ENCODE results near the gene ZBTB8B.

The ZBTB8B gene

GRCh38 chr1:32486463-32487113 lies 21.7 kb downstream of the ZBTB8B start:
- Histone ChIP-seq H3K36me3 (ENCODE audit: control insufficient read depth in 2 of 2, insufficient read depth in 1 of 2, low read length in 2 of 2) (peaks cover 0 to 16% of the 10 kb centered on the region in 2 experiments; a peak in 2 of 3 replicates), H3K4me1 (ENCODE audit: control insufficient read depth, insufficient read depth, low read length) (no peaks in the 10 kb centered on the region), H3K9me3 (ENCODE audit: control insufficient read depth, insufficient read depth, low read depth, low read length) (no peaks in the 10 kb centered on the region), H3K27ac (ENCODE audit: extremely low read depth, low read depth, low read length) (no peak overlapping the region), H3K4me3 (ENCODE audit: low read depth, low read length) (no peak overlapping the region)
- ChIA-PET POLR2A (no interaction called here), CTCF (interaction anchor here (0.6 kb wide), 1 partner anchor 389 kb away, joined by 4 read pairs; no protein-coding TSS in a partner anchor)
- TF ChIP-seq ZNF777 (tag by site-specific recombination; IDR thresholded peaks at IDR 0.05; ENCODE audit: borderline replicate concordance) (no peak), ZNF121 (tag by site-specific recombination; IDR thresholded peaks at IDR 0.05) (no peak), ZFP69B (tag by site-specific recombination; IDR thresholded peaks at IDR 0.05) (no peak)

GRCh38 chr1:32487182-32487581 lies 22.3 kb downstream of the ZBTB8B start:
- Histone ChIP-seq H3K27ac (ENCODE audit: extremely low read depth, low read depth, low read length) (no peak overlapping the region), H3K36me3 (ENCODE audit: control insufficient read depth in 2 of 2, insufficient read depth in 1 of 2, low read length in 2 of 2) (peaks cover 0 to 16% of the 10 kb centered on the region in 2 experiments; a peak in 2 of 3 replicates), H3K4me1 (ENCODE audit: control insufficient read depth, insufficient read depth, low read length) (no peaks in the 10 kb centered on the region), H3K4me3 (ENCODE audit: low read depth, low read length) (no peak overlapping the region), H3K9me3 (ENCODE audit: control insufficient read depth, insufficient read depth, low read depth, low read length) (no peaks in the 10 kb centered on the region)
- TF ChIP-seq ZNF311 (tag by site-specific recombination; IDR thresholded peaks at IDR 0.05; ENCODE audit: borderline replicate concordance) (no peak), ZBTB17 (tag by site-specific recombination; IDR thresholded peaks at IDR 0.05) (no peak), ZNF777 (tag by site-specific recombination; IDR thresholded peaks at IDR 0.05; ENCODE audit: borderline replicate concordance) (no peak), PRDM6 (tag by site-specific recombination; IDR thresholded peaks at IDR 0.05) (no peak), ZNF791 (tag by site-specific recombination; IDR thresholded peaks at IDR 0.05) (no peak)
- POLR2A ChIA-PET: no interaction called here
- CTCF ChIA-PET: no interaction called here

GRCh38 chr1:32489774-32490454 lies 25.0 kb downstream of the ZBTB8B start:
- peaks cover 0 to 10% of the 10 kb centered on the region in 2 experiments; a peak in 2 of 3 replicates for H3K36me3 ChIP-seq (ENCODE audit: control insufficient read depth in 2 of 2, insufficient read depth in 1 of 2, low read length in 2 of 2)
- H3K4me1 ChIP-seq (ENCODE audit: control insufficient read depth, insufficient read depth, low read length): no peaks in the 10 kb centered on the region
- CTCF ChIA-PET: interaction anchor here (0.6 kb wide), 1 partner anchor 183 kb away, joined by 4 read pairs; no protein-coding TSS in a partner anchor
- H3K9me3 ChIP-seq (ENCODE audit: control insufficient read depth, insufficient read depth, low read depth, low read length): no peaks in the 10 kb centered on the region
- no peak overlapping the region for H3K27ac ChIP-seq (ENCODE audit: extremely low read depth, low read depth, low read length)
- POLR2A ChIA-PET: no interaction called here
- H3K4me3 ChIP-seq (ENCODE audit: low read depth, low read length): no peak overlapping the region
- TF ChIP-seq ZBTB48 (tag by site-specific recombination; IDR thresholded peaks at IDR 0.05) (no peak), ZNF302 (tag by site-specific recombination; IDR thresholded peaks at IDR 0.05; ENCODE audit: low read depth) (no peak), REPIN1 (tag by site-specific recombination; IDR thresholded peaks at IDR 0.05; ENCODE audit: low read depth) (no peak), GLIS1 (tag by site-specific recombination; IDR thresholded peaks at IDR 0.05) (no peak), ZBTB44 (tag by site-specific recombination; IDR thresholded peaks at IDR 0.05) (no peak), AEBP2 (tag by site-specific recombination; IDR thresholded peaks at IDR 0.05; ENCODE audit: borderline replicate concordance) (no peak), ZNF654 (tag by site-specific recombination; IDR thresholded peaks at IDR 0.05; ENCODE audit: low read depth) (no peak), ZNF184 (tag by site-specific recombination; IDR thresholded peaks at IDR 0.05) (no peak), ZNF311 (tag by site-specific recombination; IDR thresholded peaks at IDR 0.05; ENCODE audit: borderline replicate concordance) (no peak), GLI2 (tag by site-specific recombination; IDR thresholded peaks at IDR 0.05; ENCODE audit: borderline replicate concordance, low read depth) (no peak), OVOL3 (tag by site-specific recombination; IDR thresholded peaks at IDR 0.05) (no peak), KLF1 (tag by site-specific recombination; IDR thresholded peaks at IDR 0.05) (no peak), ZNF132 (tag by site-specific recombination; IDR thresholded peaks at IDR 0.05; ENCODE audit: borderline replicate concordance) (no peak), ZNF580 (tag by site-specific recombination; IDR thresholded peaks at IDR 0.05) (no peak), CTCF (tag by site-specific recombination; IDR thresholded peaks at IDR 0.05) (no peak), MEIS1 (CRISPR knock-in tag; IDR thresholded peaks at IDR 0.05; ENCODE audit: borderline replicate concordance) (no peak), ZNF792 (tag by site-specific recombination; IDR thresholded peaks at IDR 0.05) (no peak)

Measured in HEK293 (cell line).